Measurements from ENCODE around the gene ATP12A.

DNA sequence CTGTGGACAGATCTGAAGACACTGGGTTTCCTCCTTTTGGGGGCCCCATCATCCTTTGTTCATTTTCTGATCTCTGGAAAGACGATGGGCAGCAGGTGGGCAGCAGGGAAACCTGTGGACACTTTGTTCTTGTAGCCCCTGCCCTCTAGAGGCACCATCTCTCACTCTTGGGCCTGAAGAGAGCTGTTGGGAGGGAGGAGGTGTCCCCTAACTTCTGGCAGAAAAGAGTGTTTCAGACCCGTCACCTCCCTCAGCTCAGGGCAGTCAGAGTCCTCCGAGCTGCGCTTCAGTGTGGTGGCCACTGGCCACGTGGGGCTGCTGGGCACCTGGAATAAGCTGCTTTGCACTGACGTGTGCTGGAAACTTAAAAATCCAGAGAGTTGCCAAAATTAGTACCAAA is 56.8 kb downstream of the ATP12A start:
- no peak for TF ChIP-seq POLR2A (IDR thresholded peaks at IDR 0.05; ENCODE audit: low read length)
- no peak for TF ChIP-seq GATA1 (IDR thresholded peaks at IDR 0.05; ENCODE audit: low read depth, low read length)
